ENCODE measurements around the gene PARP12. TPM values are rescaled to one million over a fixed set of nuclear protein-coding genes. Genes with fewer than 3 reads are reported as not detected.

PARP12 gene
- total RNA-seq, 1 donor from 2014 or later, result 100 TPM

GRCh38 chr7:140048138-140048537, 14.6 kb downstream of the PARP12 start:
- TF ChIP-seq, protein P1, sequence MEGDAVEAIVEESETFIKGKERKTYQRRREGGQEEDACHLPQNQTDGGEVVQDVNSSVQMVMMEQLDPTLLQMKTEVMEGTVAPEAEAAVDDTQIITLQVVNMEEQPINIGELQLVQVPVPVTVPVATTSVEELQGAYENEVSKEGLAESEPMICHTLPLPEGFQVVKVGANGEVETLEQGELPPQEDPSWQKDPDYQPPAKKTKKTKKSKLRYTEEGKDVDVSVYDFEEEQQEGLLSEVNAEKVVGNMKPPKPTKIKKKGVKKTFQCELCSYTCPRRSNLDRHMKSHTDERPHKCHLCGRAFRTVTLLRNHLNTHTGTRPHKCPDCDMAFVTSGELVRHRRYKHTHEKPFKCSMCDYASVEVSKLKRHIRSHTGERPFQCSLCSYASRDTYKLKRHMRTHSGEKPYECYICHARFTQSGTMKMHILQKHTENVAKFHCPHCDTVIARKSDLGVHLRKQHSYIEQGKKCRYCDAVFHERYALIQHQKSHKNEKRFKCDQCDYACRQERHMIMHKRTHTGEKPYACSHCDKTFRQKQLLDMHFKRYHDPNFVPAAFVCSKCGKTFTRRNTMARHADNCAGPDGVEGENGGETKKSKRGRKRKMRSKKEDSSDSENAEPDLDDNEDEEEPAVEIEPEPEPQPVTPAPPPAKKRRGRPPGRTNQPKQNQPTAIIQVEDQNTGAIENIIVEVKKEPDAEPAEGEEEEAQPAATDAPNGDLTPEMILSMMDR (IDR thresholded peaks at IDR 0.05), result no peak
- H3K36me3 ChIP-seq, result peaks cover 40% of the 10 kb centered on the region
- H3K4me1 ChIP-seq, result peaks cover 11% of the 10 kb centered on the region
- ATAC-seq, result no peak
- intact Hi-C loops (cut with DNase I), result no loop called here
- no peaks in the 10 kb centered on the region for H3K9me3 ChIP-seq
- H3K27me3 ChIP-seq, result no peaks in the 10 kb centered on the region
- H3K4me3 ChIP-seq, result no peak overlapping the region
- no peak for DNase-seq
- H3K27ac ChIP-seq, result no peak overlapping the region

DNA sequence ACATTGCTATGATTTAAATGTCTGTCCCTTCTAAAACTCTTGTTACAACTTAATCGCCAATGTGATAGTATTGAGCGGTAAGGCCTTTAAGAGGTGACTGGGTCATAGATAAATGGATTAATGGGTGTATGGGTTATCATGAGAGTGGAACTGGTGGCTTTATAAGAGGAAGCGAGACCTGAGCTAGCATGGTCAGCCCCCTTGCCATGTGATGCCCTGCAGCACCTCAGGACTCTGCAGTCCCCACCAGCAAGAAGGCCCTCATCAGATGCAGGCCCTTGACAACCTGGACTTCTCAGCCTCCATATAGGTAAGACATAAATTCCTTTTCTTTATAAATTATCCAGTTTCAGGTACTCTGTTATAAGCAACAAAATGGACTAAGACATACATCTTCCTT, 15.6 kb downstream of the PARP12 start:
- no peaks in the 10 kb centered on the region for H3K9me3 ChIP-seq
- intact Hi-C loops (cut with DNase I), result no loop called here
- peaks cover 11% of the 10 kb centered on the region for H3K4me1 ChIP-seq
- ATAC-seq (no peak), DNase-seq (no peak)
- TF ChIP-seq, protein P1 (IDR thresholded peaks at IDR 0.05), result no peak
- peaks cover 35% of the 10 kb centered on the region for H3K36me3 ChIP-seq
- H3K27ac ChIP-seq, result no peak overlapping the region
- no peaks in the 10 kb centered on the region for H3K27me3 ChIP-seq
- no peak overlapping the region for H3K4me3 ChIP-seq

GRCh38 chr7:140045697-140046096, 17.1 kb downstream of the PARP12 start:
- DNase-seq, result no peak
- Histone ChIP-seq H3K27me3 (no peaks in the 10 kb centered on the region), H3K4me3 (no peak overlapping the region), H3K4me1 (peaks cover 11% of the 10 kb centered on the region), H3K9me3 (no peaks in the 10 kb centered on the region), H3K36me3 (peaks cover 47% of the 10 kb centered on the region), H3K27ac (no peak overlapping the region)
- no peak for ATAC-seq
- intact Hi-C loops (cut with DNase I), result no loop called here
- TF ChIP-seq, protein P1 (IDR thresholded peaks at IDR 0.05), result no peak

DNA sequence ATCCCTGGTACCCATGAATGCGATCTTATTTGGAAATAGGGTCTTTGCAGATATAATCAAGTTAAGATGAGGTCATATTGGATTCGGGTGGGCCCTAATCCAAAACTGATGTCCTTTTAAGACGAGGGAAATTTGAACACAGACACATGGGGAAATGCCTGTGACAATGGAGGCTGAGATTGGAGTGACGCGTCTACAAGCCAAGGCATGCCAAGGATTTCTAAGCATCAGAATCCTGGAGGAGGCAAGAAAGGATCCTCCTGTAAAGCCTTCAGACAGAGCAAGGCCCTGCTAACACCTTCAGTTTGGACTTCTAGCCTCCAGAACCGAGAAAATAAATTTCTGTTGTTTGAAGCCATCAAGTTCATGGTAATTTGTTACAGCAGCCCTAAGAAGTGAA, 18.5 kb downstream of the PARP12 start:
- peaks cover 61% of the 10 kb centered on the region for H3K36me3 ChIP-seq

GRCh38 chr7:140042386-140042670, 20.4 kb downstream of the PARP12 start:
- DNase-seq (no peak), ATAC-seq (no peak)
- Histone ChIP-seq H3K4me3 (no peak overlapping the region), H3K27me3 (no peaks in the 10 kb centered on the region), H3K4me1 (peaks cover 5% of the 10 kb centered on the region), H3K36me3 (peaks cover 66% of the 10 kb centered on the region), H3K27ac (no peak overlapping the region), H3K9me3 (no peaks in the 10 kb centered on the region)
- intact Hi-C loops (cut with DNase I), result no loop called here
- TF ChIP-seq, protein P1 (IDR thresholded peaks at IDR 0.05), result no peak

More for the DNA sequence above, 18.5 kb downstream of the PARP12 start:
- no peak overlapping the region for H3K27ac ChIP-seq
- no peak for DNase-seq
- intact Hi-C loops (cut with DNase I), result no loop called here
- peaks cover 11% of the 10 kb centered on the region for H3K4me1 ChIP-seq
- H3K4me3 ChIP-seq, result no peak overlapping the region
- H3K9me3 ChIP-seq, result no peaks in the 10 kb centered on the region
- ATAC-seq, result no peak
- H3K27me3 ChIP-seq, result no peaks in the 10 kb centered on the region
- TF ChIP-seq, protein P1 (IDR thresholded peaks at IDR 0.05), result no peak

DNA sequence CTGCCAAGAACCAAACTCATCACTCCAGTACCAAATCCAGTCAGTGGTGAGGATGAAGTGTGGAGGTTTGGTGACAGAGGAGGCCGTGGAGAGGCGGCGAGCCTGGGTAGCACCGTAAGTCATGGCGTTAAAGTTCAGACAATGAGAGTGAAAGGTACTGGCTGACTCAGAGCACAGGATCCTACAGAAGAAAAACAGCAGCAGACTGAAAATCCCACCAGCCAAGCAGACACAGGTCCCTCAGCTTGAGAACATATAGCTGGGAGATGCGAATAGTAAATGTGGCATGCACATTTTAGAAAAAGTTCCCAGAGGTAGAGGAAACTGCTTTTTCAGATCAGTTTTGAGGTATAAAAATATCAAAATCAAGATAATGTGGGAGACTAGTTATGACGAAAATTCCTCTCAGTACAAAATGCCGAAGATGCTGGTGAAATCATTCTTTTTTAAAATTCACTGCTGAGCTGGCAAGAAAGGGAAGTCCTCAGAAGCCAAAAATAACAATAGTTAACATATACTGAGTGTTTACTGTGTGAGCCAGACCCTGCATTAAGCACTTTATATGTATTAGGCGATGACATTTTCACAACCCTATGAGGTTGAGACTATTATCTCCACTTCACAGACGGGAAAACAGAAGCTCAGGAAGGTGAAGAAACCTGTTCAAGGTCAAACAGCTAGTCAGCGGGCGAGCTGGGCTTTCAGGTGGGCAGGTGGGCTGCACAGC, 20.9 kb downstream of the PARP12 start:
- Histone ChIP-seq H3K4me1 (peaks cover 5% of the 10 kb centered on the region), H3K27me3 (no peaks in the 10 kb centered on the region), H3K36me3 (peaks cover 66% of the 10 kb centered on the region), H3K9me3 (no peaks in the 10 kb centered on the region), H3K4me3 (no peak overlapping the region), H3K27ac (no peak overlapping the region)
- intact Hi-C loops (cut with DNase I), result no loop called here
- DNase-seq (no peak), ATAC-seq (no peak)
- TF ChIP-seq, protein P1 (IDR thresholded peaks at IDR 0.05), result no peak
